Eye (tissue), 1 donor: ENCODE data around the gene CYSLTR2.

Source experiments
- DNase-seq: peaks from one replicate; pipeline ENCODE4 v3.0.0-alpha.2; 2015

Gene CYSLTR2

GRCh38 chr13:48653472-48653939 lies at the start of gene CYSLTR2:
Gene CYSLTR2 (plus strand): TSS chr13:48653929. CDS start chr13:48706818, 52,889 bp downstream.
- peak; percentile 68 for DNase-seq

- no peak for DNase-seq
Observed at GRCh38 chr13:48615049-48615448, 38.7 kb upstream of the CYSLTR2 start.

- no peak for DNase-seq
Observed at GRCh38 chr13:48618937-48619336, 34.8 kb upstream of the CYSLTR2 start.

GRCh38 chr13:48621056-48621455 lies 32.7 kb upstream of the CYSLTR2 start:
- DNase-seq, result no peak

- no peak for DNase-seq
Observed at GRCh38 chr13:48624016-48624415, 29.7 kb upstream of the CYSLTR2 start.

- no peak for DNase-seq
Observed at GRCh38 chr13:48624858-48625257, 28.9 kb upstream of the CYSLTR2 start.

- no peak for DNase-seq
Observed at GRCh38 chr13:48625413-48626076, 28.2 kb upstream of the CYSLTR2 start.

GRCh38 chr13:48626077-48626449 lies 27.7 kb upstream of the CYSLTR2 start:
- peak; percentile 55 for DNase-seq

- DNase-seq, result no peak
Observed at GRCh38 chr13:48626726-48627451, 26.8 kb upstream of the CYSLTR2 start.

GRCh38 chr13:48629277-48629676 lies 24.5 kb upstream of the CYSLTR2 start:
- no peak for DNase-seq

- DNase-seq, result no peak
Observed at GRCh38 chr13:48630291-48630690, 23.4 kb upstream of the CYSLTR2 start.

GRCh38 chr13:48630773-48631172 lies 23.0 kb upstream of the CYSLTR2 start:
- DNase-seq, result no peak

- no peak for DNase-seq
Observed at GRCh38 chr13:48631441-48631840, 22.3 kb upstream of the CYSLTR2 start.

- no peak for DNase-seq
Observed at GRCh38 chr13:48633700-48634099, 20.0 kb upstream of the CYSLTR2 start.

GRCh38 chr13:48634636-48635035 lies 19.1 kb upstream of the CYSLTR2 start:
- no peak for DNase-seq

GRCh38 chr13:48635478-48635877 lies 18.3 kb upstream of the CYSLTR2 start:
- no peak for DNase-seq

- DNase-seq, result no peak
Observed at GRCh38 chr13:48636550-48636949, 17.2 kb upstream of the CYSLTR2 start.

GRCh38 chr13:48637601-48638000 lies 16.1 kb upstream of the CYSLTR2 start:
- no peak for DNase-seq

- no peak for DNase-seq
Observed at GRCh38 chr13:48640767-48641166, 13.0 kb upstream of the CYSLTR2 start.

- DNase-seq, result no peak
Observed at GRCh38 chr13:48641404-48641803, 12.3 kb upstream of the CYSLTR2 start.

- no peak for DNase-seq
Observed at GRCh38 chr13:48642061-48642460, 11.7 kb upstream of the CYSLTR2 start.

- DNase-seq, result no peak
Observed at GRCh38 chr13:48643159-48643558, 10.6 kb upstream of the CYSLTR2 start.

GRCh38 chr13:48644141-48644540 lies 9.6 kb upstream of the CYSLTR2 start:
- no peak for DNase-seq

GRCh38 chr13:48644951-48645350 lies 8.8 kb upstream of the CYSLTR2 start:
- DNase-seq, result peak; percentile 23

GRCh38 chr13:48645845-48646244 lies 7.9 kb upstream of the CYSLTR2 start:
- peak; percentile 14 for DNase-seq
